Measurements from ENCODE around the gene GGT6.
A peak's percentile ranks its signal among the peaks of the same experiment; 100 is the strongest.

GGT6 gene

GRCh38 chr17:4551141-4551540, 9.2 kb downstream of the GGT6 start:
- DNase-seq (ENCODE audit: low spot score), result no peak

GRCh38 chr17:4550534-4551039, 9.8 kb downstream of the GGT6 start:
- DNase-seq (ENCODE audit: low spot score), result no peak

- DNase-seq (ENCODE audit: low spot score), result no peak
Measured at GRCh38 chr17:4549781-4550533, 10.4 kb downstream of the GGT6 start.

- no peak for DNase-seq (ENCODE audit: low spot score)
Measured at GRCh38 chr17:4548721-4549531, 11.5 kb downstream of the GGT6 start.

- DNase-seq (ENCODE audit: low spot score), result no peak
Measured at GRCh38 chr17:4548061-4548461, 12.3 kb downstream of the GGT6 start.

- DNase-seq (ENCODE audit: low spot score), result no peak
Measured at GRCh38 chr17:4547118-4547906, 13.1 kb downstream of the GGT6 start.

GRCh38 chr17:4545217-4545951, 15.0 kb downstream of the GGT6 start:
- DNase-seq (ENCODE audit: low spot score), result no peak

- peak; percentile 49 for DNase-seq (ENCODE audit: low spot score)
Measured at GRCh38 chr17:4544951-4545216, 15.5 kb downstream of the GGT6 start.

- no peak for DNase-seq (ENCODE audit: low spot score)
Measured at GRCh38 chr17:4544135-4544950, 16.0 kb downstream of the GGT6 start.

GRCh38 chr17:4543557-4544026, 16.8 kb downstream of the GGT6 start:
- no peak for DNase-seq (ENCODE audit: low spot score)

GRCh38 chr17:4542726-4543191, 17.6 kb downstream of the GGT6 start:
- no peak for DNase-seq (ENCODE audit: low spot score)

- DNase-seq (ENCODE audit: low spot score), result no peak
Measured at GRCh38 chr17:4542003-4542725, 18.2 kb downstream of the GGT6 start.

GRCh38 chr17:4541328-4542002, 18.9 kb downstream of the GGT6 start:
- DNase-seq (ENCODE audit: low spot score), result no peak

GRCh38 chr17:4540687-4541327, 19.6 kb downstream of the GGT6 start:
- DNase-seq (ENCODE audit: low spot score), result no peak

GRCh38 chr17:4540224-4540651, 20.1 kb downstream of the GGT6 start:
- DNase-seq (ENCODE audit: low spot score), result no peak

GRCh38 chr17:4539576-4540223, 20.7 kb downstream of the GGT6 start:
- DNase-seq (ENCODE audit: low spot score), result no peak

- DNase-seq (ENCODE audit: low spot score), result no peak
Measured at GRCh38 chr17:4539025-4539424, 21.4 kb downstream of the GGT6 start.

- DNase-seq (ENCODE audit: low spot score), result no peak
Measured at GRCh38 chr17:4538236-4539002, 22.0 kb downstream of the GGT6 start.

All from Ammon's horn (tissue), 1 donor.